OCI-M1 (cell line): ENCODE results near the gene IYD.

Experiments used
- DNase-seq: peaks from one replicate; lab custom pipeline; 2025; lab: John Stamatoyannopoulos, UW

The IYD gene, protein sequence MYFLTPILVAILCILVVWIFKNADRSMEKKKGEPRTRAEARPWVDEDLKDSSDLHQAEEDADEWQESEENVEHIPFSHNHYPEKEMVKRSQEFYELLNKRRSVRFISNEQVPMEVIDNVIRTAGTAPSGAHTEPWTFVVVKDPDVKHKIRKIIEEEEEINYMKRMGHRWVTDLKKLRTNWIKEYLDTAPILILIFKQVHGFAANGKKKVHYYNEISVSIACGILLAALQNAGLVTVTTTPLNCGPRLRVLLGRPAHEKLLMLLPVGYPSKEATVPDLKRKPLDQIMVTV

DNA sequence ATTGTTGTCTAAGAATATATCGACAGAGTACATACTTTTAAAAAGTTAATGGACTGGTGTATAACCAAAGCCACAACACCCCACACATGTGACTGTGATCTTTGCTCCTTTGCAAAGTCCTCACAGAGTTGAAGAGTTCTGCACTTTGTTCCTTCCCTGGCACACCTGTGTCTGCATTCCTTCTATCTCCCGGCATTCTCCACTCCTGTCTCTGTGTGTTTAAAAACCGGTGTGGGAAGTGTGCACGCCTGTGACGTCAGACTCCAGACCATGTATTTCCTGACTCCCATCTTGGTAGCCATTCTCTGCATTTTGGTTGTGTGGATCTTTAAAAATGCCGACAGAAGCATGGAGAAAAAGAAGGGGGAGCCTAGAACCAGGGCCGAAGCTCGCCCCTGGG, at the start of gene IYD:
Gene IYD, plus strand, starts transcription at position 251 of the 400 bp plus-strand sequence. Its CDS starts 20 bp downstream, at position 271.
- no peak for DNase-seq

DNA sequence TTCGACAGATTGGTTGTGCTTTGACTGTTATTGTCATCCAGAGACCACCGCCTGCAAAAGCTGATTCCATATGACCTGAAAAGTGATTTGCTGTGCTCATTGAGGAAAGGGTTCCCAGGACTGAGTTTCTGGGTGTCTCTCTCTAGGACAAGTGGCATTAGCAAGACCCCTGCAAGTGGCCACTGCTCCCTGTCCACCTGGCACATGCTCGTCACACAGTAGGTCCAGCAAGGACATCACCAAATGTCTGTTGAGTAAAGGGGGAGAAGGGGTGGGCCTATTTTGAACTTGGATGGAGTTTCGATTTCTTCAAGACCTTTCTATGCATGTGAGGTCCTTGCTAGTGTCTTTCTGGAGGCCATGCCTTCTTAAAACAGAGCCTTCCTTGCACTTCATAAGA, 48.9 kb upstream of the IYD start:
- no peak for DNase-seq

GRCh38 chr6:150320442-150320841, 48.4 kb upstream of the IYD start:
- peak; percentile 38 for DNase-seq

- no peak for DNase-seq
Observed at GRCh38 chr6:150322466-150322871, 46.3 kb upstream of the IYD start.

DNA sequence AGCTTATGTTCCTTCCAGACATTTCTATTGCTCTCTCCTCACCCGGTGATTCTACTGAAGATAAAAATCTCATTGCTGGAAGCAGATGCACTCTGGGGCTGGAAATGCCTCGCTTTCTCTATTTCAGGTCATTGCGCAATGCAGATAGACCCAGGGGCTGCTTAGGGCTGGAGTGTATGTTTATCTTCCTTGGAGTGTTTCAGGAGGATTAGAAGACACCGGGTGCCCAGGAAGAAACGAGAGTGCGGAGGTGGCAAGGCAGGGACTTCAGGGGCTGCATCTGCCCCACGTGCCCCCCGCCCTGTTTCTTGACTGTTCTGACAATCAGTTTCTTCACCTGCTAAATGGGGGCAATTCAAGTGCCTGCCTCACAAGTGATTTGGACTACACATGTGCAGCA, 45.6 kb upstream of the IYD start:
- DNase-seq, result peak; percentile 84

DNA sequence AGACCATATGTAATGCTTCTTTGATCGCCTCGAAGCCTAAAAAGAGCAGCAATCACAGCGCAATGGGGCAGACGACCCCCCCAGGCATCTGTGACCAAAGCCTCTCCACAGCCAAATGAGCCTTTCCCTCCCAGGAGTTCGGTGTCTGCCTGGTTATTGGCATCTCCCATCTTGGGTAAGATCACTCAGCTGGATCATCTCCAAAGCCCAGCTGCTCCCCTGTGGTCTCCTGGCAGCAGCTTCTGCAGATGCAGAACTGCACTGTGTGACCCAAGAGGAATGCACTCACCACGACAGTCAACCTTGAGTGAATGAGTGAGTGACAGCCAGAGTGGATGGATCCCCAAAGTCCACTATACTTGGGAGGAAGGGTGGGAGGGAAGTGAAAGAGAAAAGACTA, 44.8 kb upstream of the IYD start:
- DNase-seq, result no peak

- no peak for DNase-seq
Observed at GRCh38 chr6:150325066-150325772, 43.6 kb upstream of the IYD start.

GRCh38 chr6:150327117-150327774, 41.6 kb upstream of the IYD start:
- no peak for DNase-seq

- DNase-seq, result no peak
Observed at GRCh38 chr6:150328744-150329405, 39.9 kb upstream of the IYD start.

GRCh38 chr6:150331344-150331743, 37.5 kb upstream of the IYD start:
- DNase-seq, result no peak

DNA sequence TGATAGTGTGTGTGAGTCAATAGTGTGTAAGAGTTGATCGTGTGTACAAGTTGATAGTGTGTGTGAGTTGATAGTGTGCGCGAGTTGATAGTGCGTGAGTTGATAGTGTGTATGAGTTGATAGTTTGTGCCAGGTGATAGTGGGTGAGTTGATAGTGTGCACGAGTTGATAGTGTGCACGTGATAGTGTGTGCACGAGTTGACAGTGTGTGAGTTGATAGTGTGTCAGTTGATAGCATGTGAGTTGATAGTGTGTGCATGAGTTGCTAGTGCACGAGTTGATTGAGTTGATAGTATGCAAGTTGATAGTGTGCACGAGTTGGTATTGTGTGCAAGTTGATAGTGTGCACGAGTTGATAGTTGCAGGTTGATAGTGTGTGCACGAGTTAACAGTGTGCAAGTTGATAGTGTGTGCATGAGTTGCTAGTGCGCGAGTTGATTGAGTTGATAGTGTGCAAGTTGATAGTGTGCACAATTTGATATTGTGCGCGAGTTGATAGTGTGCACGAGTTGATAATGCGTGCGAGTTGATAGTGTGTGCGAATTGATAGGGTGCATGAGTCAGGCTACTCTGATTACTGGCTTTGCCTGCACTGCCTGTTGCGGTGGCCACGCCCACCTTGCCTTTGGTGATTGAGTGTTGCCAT, 35.8 kb upstream of the IYD start:
- no peak for DNase-seq

DNA sequence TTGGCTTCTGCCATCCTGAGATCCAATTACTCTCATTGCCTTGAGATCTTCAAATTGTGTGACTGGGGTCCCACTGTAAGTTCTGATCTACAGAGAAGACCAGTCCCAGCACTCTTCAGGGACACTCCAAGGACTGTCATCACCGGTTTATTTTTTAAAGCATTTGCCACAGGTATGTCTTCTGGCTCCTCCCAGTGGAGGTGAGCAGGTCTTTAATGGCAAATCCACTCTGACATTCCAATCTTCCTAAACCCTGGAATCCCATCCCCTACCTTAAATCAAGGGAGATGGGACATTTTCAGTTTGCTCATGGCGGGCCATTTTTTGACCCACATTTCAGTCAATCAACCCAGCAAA, 35.2 kb upstream of the IYD start:
- no peak for DNase-seq

DNA sequence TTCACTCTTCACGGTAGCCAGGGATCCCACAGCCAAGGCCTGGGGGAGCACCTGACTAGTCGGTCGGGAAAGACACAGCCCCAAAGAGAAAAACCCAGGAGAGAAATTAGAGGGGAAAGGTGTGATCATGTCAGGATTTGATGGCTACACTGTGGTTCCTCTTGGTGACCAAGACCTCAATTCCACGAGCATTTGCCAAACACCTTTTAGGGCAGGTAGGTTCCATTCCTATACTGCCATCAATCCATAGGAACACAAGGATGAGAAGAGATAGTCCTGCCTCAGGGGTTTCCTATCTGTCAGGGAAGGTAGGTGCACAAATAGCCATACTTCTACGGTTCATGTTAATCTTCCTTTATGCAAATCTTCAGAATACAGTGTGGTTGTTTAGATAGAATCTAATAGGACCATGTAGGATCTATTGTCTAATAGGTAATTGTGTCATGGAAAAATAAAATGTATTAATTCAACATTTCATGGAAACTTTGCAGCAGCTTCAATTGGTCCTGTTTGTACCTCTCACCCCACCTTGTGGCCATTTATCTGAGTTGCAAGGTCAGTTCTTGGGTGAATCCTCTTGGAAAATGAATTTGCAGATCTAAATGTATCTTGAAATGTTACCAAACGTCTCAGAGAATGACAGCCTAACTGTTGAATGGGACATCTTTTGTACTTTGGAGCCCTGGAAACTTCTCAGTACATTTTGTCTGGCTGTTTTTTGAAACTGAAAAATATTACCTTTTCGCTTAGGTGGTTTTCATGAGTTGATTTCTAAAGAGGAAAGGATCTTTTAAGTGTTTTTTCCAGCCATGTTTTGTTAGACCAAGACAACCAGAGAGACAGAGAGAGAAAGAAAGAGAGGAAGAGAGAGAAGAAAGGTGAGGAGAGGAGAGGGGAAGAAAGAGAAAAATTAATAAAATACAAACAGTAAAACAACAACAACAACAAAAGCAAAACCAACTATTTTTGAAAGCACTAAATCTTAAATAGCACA, 33.7 kb upstream of the IYD start:
- DNase-seq, result peak; percentile 82

GRCh38 chr6:150336299-150336698, 32.5 kb upstream of the IYD start:
- no peak for DNase-seq

DNA sequence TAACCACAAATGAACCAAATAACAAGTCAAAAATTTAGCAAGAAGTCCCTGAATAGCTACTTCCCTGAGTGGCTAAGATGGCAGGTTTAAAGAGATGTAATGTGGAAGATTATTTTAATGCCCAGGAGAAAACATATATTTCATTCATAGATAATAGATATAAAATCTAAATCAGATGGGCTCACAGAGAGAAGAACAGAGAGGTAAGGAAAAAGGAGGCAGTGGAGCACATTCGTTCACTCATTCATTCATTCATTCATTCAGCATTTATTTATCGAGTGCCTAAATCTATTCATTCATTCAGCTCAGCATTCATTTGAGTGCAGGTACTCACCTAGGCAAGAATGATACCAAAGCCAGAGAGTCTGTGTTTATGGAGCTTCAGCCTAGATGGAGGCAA, 32.1 kb upstream of the IYD start:
- DNase-seq, result no peak

DNA sequence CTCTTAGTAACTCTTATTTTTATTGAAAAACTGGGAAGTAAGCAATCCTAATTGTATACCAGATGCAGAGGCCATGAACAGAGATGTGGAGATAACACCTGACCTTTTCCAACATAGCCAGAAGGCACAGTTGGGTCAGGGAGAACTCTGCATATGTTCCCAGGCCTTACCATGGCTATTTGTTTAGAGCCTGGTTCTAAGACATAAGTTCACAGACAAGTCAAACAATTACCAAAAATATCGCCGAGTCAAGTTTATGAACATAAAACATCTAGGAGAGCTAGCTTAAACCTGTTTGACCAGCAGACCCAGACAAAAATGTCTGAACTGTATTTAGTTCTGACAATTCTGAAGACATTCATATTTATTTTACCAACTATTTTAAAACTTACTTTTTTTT, 26.7 kb upstream of the IYD start:
- no peak for DNase-seq

DNA sequence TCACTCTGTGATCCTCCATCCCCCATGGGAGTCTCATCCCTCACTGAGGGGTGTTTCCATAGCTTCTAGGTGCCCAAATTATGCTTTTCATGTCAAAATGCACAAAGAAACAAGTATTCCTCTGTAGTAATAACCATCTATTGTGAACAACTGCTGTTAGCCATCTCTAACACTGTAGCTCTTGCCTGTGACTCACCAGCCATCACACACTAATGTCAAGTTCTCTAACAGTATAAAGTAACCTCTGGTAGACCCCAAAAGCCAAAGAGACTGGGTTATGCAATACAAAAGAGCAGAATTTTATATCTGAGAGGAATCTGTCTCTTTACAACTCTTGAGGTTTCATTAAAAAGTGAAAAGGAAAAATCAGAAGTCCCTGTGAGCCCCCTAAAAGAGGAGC, 25.4 kb upstream of the IYD start:
- no peak for DNase-seq

DNA sequence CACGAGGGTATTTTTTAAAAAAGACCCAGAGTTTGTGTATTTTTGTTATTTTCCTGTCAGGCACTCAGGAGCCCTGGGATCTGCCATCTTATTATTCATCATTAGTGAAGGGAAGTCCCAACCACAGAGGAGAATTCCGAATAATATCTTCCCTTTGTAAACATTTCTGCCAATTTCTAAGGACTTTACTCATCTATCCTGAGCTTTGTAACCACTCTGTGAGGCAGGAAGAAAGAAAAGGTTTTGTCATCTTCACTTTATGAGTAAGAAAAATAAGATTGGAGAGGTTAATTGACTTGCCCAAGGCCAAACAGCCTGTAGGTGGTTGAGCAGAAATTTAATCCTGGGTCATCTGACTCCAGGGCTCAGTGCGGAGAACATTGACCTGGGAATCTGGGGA, 23.0 kb upstream of the IYD start:
- no peak for DNase-seq

- no peak for DNase-seq
Observed at GRCh38 chr6:150346346-150346745, 22.5 kb upstream of the IYD start.

DNA sequence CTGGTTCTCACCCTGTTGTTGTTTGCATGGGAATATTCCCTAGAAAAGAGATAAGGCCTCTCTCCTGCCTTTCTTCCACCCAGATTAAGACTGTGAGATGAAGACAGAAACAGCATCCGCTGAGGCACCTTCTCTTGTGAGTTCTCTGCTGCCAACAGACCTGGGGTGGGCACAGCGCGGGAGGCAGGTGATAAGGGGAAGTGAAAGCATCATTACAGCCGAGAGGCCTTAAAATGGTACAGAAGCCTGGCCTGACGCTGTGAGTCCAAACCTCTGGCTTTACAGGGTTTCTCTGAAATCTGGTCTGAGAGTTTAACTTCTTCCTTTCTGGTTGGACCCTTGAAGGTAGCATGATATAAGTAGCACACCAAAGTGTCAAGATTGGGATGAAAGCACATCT, 21.0 kb upstream of the IYD start:
- DNase-seq, result no peak

GRCh38 chr6:150349546-150349945, 19.3 kb upstream of the IYD start:
- DNase-seq, result no peak
